Breast epithelium (tissue), 3 donors: ENCODE data around the gene TJP2.

Source experiments
- CTCF ChIP-seq, 3 donors: fragments of 450-650 bp; IDR thresholded peaks; one replicate each; pipeline ENCODE4 v1.5.1; 2016 to 2017; ENCODE audit warnings: antibody characterized with exemption in 3 of 3, mild to moderate bottlenecking in 3 of 3, moderate library complexity in 3 of 3
- POLR2AphosphoS5 ChIP-seq, 3 donors: sonication (generic); formaldehyde crosslinking; IDR thresholded peaks; one replicate each; pipeline ENCODE4 v1.6.1; 2017; ENCODE audit warnings: antibody characterized with exemption in 3 of 3

- TF ChIP-seq CTCF (IDR thresholded peaks at IDR 0.05): no peak
- no peak for TF ChIP-seq POLR2AphosphoS5 (IDR thresholded peaks at IDR 0.05)
Measured at GRCh38 chr9:69153707-69154521, 20.2 kb upstream of the TJP2 start.
